ENCODE results near the gene MAST2.

DNA sequence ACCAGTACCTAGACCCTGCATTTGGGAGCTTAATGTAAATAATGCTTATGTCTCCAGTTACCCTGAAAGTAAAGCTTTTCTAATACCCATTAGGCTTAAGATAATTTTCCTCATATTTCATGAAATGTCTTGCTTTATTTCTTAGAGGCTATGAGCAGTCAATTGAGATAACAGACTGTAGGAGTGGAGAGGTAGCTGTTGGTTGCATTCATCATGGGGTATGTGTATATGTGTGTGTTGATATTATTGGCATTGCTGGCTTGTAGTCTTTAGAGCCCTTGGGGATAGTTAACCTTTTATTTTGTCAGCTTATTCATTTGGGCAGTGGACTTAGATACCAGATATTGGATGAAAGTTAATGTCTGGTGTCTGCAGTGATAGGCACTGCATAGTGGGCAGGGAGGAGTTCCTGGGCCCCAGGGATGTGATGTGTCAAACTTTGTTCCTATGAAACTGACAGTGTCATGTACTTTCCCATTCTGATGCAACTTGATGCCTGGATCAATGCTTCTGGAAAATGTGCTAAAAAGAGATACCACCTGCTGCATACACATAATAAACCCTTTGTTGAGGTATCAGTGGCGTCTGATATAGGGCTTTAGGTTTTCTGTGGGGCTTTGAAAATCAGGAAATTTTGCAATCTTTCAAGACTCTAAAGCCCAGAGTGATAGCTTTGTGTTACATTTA is 83.9 kb downstream of the MAST2 start:
- no peak for TF ChIP-seq POLR2A (IDR thresholded peaks at IDR 0.05)
- TF ChIP-seq, protein P1, sequence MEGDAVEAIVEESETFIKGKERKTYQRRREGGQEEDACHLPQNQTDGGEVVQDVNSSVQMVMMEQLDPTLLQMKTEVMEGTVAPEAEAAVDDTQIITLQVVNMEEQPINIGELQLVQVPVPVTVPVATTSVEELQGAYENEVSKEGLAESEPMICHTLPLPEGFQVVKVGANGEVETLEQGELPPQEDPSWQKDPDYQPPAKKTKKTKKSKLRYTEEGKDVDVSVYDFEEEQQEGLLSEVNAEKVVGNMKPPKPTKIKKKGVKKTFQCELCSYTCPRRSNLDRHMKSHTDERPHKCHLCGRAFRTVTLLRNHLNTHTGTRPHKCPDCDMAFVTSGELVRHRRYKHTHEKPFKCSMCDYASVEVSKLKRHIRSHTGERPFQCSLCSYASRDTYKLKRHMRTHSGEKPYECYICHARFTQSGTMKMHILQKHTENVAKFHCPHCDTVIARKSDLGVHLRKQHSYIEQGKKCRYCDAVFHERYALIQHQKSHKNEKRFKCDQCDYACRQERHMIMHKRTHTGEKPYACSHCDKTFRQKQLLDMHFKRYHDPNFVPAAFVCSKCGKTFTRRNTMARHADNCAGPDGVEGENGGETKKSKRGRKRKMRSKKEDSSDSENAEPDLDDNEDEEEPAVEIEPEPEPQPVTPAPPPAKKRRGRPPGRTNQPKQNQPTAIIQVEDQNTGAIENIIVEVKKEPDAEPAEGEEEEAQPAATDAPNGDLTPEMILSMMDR (IDR thresholded peaks at IDR 0.05) = no peak

All from lower leg skin (tissue), 3 donors.